Measurements from ENCODE around the gene PSMB1.
"Not testable (repeated sequence)": the region's sequence is repeated elsewhere in the genome, so short reads cannot be mapped to it uniquely, and the experiment has no call there.

Gene PSMB1

DNA sequence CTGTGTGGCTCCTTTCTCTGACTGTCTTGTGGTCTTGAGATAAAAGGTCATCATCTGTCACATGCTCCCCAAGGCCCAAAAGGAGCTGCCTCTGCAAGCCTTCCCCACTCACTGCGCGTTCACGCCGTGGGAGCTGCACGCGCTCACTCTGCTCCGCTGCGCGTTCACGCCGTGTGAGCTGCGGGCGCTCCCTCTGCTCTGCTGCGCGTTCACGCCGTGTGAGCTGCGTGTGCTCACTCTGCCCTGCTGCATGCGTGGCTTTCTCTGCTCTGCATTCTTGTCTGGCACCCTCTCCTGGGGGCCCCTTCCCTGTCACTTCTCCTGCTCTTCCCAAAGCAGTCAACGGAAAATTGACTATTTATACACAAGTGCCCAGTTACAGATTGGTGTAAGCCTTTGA, 42.5 kb downstream of the PSMB1 start:
- Mint-ChIP-seq H3K36me3 (ENCODE audit: low read depth) (peaks cover 11% of the 10 kb centered on the region), H3K27me3 (ENCODE audit: low read depth) (no peaks in the 10 kb centered on the region), H3K9me3 (peaks cover 26% of the 10 kb centered on the region), H3K4me1 (peaks cover 2% of the 10 kb centered on the region), H3K4me3 (no peak overlapping the region), H3K27ac (no peak overlapping the region)
- TF ChIP-seq, protein P1, sequence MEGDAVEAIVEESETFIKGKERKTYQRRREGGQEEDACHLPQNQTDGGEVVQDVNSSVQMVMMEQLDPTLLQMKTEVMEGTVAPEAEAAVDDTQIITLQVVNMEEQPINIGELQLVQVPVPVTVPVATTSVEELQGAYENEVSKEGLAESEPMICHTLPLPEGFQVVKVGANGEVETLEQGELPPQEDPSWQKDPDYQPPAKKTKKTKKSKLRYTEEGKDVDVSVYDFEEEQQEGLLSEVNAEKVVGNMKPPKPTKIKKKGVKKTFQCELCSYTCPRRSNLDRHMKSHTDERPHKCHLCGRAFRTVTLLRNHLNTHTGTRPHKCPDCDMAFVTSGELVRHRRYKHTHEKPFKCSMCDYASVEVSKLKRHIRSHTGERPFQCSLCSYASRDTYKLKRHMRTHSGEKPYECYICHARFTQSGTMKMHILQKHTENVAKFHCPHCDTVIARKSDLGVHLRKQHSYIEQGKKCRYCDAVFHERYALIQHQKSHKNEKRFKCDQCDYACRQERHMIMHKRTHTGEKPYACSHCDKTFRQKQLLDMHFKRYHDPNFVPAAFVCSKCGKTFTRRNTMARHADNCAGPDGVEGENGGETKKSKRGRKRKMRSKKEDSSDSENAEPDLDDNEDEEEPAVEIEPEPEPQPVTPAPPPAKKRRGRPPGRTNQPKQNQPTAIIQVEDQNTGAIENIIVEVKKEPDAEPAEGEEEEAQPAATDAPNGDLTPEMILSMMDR (IDR thresholded peaks at IDR 0.05; ENCODE audit: unreplicated experiment in 3 of 3), result no peak

DNA sequence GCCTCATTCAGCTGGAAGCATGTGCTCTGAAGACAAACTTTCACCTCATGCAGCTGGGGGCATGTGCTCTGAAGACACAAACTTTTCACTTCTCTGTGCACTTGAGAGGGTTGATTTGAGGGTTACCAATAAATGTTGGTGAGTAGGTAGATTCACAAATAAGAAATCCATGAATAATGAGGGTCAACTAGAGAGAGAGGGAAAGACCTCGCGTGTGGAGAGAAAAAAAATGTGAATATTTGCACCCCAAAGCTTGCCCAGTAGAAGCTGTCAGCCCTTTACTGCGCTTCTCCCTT, 43.4 kb downstream of the PSMB1 start:
- Mint-ChIP-seq H3K27ac (no peak overlapping the region), H3K27me3 (ENCODE audit: low read depth) (peaks cover 4% of the 10 kb centered on the region), H3K4me3 (no peak overlapping the region), H3K4me1 (peaks cover 8% of the 10 kb centered on the region), H3K9me3 (peaks cover 18% of the 10 kb centered on the region), H3K36me3 (ENCODE audit: low read depth) (peaks cover 7% of the 10 kb centered on the region)
- TF ChIP-seq, protein P1 (IDR thresholded peaks at IDR 0.05; ENCODE audit: unreplicated experiment in 3 of 3), result no peak

DNA sequence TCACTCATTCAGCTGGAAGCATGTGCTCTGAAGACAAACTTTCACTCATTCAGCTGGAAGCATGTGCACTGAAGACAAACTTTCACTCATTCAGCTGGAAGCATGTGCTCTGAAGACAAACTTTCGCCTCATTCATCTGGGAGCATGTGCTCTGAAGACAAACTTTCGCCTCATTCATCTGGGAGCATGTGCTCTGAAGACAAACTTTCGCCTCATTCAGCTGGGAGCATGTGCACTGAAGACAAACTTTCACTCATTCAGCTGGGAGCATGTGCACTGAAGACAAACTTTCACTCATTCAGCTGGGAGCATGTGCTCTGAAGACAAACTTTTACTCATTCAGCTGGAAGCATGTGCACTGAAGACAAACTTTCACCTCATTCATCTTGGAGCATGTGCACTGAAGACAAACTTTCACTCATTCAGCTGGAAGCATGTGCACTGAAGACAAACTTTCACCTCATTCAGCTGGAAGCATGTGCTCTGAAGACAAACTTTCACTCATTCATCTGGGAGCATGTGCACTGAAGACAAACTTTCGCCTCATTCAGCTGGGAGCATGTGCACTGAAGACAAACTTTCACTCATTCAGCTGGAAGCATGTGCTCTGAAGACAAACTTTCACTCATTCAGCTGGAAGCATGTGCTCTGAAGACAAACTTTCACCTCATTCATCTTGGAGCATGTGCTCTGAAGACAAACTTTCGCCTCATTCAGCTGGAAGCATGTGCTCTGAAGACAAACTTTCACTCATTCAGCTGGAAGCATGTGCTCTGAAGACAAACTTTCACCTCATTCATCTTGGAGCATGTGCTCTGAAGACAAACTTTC, 44.0 kb downstream of the PSMB1 start:
- not testable (repeated sequence) for H3K4me3 Mint-ChIP-seq; H3K27me3 Mint-ChIP-seq (ENCODE audit: low read depth); H3K4me1 Mint-ChIP-seq; H3K36me3 Mint-ChIP-seq (ENCODE audit: low read depth); H3K27ac Mint-ChIP-seq
- H3K9me3 Mint-ChIP-seq, result peaks cover 16% of the 10 kb centered on the region

DNA sequence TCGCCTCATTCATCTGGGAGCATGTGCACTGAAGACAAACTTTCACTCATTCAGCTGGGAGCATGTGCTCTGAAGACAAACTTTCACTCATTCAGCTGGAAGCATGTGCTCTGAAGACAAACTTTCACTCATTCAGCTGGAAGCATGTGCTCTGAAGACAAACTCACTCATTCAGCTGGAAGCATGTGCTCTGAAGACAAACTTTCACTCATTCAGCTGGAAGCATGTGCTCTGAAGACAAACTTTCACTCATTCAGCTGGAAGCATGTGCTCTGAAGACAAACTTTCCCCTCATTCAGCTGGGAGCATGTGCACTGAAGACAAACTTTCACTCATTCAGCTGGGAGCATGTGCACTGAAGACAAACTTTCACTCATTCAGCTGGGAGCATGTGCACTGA, 44.8 kb downstream of the PSMB1 start:
- not testable (repeated sequence) for H3K4me3 Mint-ChIP-seq; H3K9me3 Mint-ChIP-seq; H3K27ac Mint-ChIP-seq; H3K4me1 Mint-ChIP-seq; H3K36me3 Mint-ChIP-seq (ENCODE audit: low read depth); H3K27me3 Mint-ChIP-seq (ENCODE audit: low read depth)

DNA sequence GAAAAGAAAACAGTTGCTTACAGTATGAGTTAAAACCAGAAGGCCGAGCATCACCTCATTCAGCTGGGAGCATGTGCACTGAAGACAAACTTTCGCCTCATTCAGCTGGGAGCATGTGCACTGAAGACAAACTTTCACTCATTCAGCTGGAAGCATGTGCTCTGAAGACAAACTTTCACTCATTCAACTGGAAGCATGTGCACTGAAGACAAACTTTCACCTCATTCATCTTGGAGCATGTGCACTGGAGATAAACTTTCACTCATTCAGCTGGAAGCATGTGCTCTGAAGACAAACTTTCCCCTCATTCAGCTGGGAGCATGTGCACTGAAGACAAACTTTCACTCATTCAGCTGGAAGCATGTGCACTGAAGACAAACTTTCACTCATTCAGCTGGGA, 45.4 kb downstream of the PSMB1 start:
- not testable (repeated sequence) for H3K36me3 Mint-ChIP-seq (ENCODE audit: low read depth); H3K9me3 Mint-ChIP-seq; H3K27ac Mint-ChIP-seq; H3K27me3 Mint-ChIP-seq (ENCODE audit: low read depth); H3K4me1 Mint-ChIP-seq; H3K4me3 Mint-ChIP-seq

DNA sequence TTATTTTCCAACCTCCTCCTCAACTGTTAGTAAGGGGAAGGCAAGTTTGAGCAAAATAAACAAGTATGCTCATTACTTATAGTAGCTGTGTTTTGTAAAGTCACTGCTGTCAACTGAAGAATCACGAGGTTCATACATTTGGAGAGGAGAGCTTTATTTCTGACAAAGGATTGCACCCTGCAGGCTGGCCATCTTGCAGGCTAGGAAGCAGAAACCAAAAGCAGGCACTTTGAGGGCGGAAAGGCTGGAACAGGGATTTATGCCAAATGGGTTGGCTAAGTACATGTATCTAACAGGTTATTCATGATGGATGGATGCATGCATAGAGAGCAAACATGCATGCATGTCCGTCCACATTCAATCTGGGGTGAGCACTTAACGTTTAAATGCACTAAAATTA, 46.7 kb downstream of the PSMB1 start:
- Mint-ChIP-seq H3K36me3 (ENCODE audit: low read depth) (peaks cover 4% of the 10 kb centered on the region), H3K4me3 (no peak overlapping the region), H3K27me3 (ENCODE audit: low read depth) (peaks cover 6% of the 10 kb centered on the region), H3K9me3 (peaks cover 13% of the 10 kb centered on the region), H3K4me1 (peaks cover 8% of the 10 kb centered on the region), H3K27ac (no peak overlapping the region)
- TF ChIP-seq, protein P1 (IDR thresholded peaks at IDR 0.05; ENCODE audit: unreplicated experiment in 3 of 3), result no peak

DNA sequence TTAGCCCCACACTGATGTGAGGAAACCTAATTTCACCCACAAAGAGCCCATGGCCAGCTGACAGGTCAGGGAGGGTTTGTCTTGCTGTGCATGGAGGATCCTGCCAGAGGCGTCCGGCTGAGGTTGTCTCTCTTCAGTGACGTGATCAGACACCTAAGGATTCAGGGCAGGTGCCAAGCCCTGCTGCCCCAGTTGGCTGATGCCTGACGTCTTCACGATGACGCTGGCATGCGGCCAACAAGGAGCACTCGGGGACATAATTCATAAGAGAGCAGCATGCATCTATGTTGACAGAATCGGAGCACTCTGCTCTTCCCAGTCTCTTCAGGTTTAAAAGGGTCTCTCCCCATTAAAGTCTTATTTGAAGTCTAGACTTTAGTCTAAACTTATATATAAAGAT, 47.8 kb downstream of the PSMB1 start:
- H3K27me3 Mint-ChIP-seq (ENCODE audit: low read depth), result peaks cover 16% of the 10 kb centered on the region
- H3K36me3 Mint-ChIP-seq (ENCODE audit: low read depth), result peaks cover 8% of the 10 kb centered on the region
- peaks cover 8% of the 10 kb centered on the region for H3K4me1 Mint-ChIP-seq
- H3K4me3 Mint-ChIP-seq, result no peak overlapping the region
- no peak overlapping the region for H3K27ac Mint-ChIP-seq
- TF ChIP-seq, protein P1 (IDR thresholded peaks at IDR 0.05; ENCODE audit: unreplicated experiment in 3 of 3), result no peak
- peaks cover 24% of the 10 kb centered on the region for H3K9me3 Mint-ChIP-seq
